GM18861 (cell line): ENCODE results near the gene PLPP7.

Experiments
- ATAC-seq: cut with Tn5 transposase; IDR thresholded peaks from one replicate; pipeline ENCODE4 v1.9.1; 2021; ENCODE audit not compliant: unreplicated experiment

The PLPP7 gene

DNA sequence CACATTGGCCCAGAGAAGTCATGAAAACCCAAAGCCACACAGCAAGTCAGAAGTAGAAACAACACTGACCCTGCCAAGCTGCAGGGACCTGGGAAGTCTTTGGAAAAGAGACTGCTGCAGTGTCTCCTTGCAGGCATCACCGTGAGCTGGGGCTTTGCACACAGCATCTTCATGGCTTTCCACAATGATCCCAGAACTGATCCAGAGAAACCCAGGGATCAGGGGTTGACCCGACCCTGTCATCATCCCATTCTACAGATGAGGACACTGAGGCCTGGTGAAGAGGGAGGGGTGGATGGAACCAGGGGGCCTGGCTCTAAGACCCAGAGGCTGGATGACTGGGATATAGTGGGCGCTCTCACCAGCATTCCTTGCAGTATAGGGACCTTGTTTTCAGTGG, 8.9 kb upstream of the PLPP7 start:
- no peak for ATAC-seq

DNA sequence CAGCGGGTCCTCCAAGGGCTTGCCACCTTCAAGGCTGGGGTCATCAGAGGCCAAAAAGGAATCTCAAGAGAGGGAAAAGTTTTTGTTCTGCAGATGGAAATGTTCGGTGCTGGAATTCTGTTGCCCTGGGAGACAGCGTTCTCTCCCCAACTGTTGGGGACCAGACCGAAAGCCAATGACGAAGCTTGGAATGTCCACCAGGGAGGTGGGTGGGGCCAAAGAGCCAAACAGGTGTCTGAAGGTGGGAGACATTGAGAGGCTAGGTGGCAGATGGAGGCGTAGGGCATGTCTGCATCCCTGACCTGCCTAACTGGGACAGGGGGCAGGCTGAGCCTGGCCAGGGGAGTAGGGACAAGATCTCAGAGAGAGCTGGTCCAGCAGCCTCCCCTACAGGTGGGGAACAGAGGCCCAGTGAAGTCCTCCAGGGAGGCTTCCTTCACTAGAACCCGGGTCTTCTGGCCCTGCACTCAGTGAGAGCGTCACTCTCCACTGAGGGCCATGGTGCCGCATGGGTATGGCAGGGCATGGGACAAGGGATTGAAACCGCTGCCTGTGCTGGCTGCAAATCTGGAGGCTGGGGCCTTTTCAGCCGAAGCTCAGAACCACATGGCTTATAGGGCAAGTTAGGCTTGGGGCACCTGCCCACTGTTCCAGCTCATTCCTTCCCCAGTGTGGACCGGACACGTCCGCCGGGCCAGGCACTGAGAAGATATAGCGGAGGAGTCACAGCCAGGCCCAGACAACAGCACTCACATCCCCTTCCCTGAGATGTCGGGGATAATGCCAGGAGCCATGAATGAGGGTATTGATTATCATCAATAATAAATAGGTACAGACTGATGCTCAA, 8.2 kb upstream of the PLPP7 start:
- no peak for ATAC-seq

DNA sequence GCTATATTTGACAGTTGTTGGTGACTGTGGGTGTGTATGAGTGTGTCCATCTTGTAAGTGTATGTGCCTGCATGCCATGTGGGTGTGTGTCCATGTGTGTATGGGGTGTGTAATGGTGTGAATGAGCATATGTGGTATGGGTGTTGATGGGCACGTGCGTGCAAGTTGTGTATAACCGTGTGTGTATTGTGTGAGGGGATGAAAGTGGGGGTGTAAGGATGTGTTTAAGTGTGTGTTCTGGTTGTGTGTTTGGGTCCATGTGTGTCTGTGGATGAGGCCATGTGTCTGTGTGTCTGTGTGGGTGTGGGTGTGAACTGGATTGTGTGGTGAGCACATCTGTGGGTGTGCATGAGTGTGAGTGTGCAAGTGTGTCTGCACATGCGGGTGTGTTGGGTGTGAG, 7.3 kb upstream of the PLPP7 start:
- ATAC-seq = no peak

DNA sequence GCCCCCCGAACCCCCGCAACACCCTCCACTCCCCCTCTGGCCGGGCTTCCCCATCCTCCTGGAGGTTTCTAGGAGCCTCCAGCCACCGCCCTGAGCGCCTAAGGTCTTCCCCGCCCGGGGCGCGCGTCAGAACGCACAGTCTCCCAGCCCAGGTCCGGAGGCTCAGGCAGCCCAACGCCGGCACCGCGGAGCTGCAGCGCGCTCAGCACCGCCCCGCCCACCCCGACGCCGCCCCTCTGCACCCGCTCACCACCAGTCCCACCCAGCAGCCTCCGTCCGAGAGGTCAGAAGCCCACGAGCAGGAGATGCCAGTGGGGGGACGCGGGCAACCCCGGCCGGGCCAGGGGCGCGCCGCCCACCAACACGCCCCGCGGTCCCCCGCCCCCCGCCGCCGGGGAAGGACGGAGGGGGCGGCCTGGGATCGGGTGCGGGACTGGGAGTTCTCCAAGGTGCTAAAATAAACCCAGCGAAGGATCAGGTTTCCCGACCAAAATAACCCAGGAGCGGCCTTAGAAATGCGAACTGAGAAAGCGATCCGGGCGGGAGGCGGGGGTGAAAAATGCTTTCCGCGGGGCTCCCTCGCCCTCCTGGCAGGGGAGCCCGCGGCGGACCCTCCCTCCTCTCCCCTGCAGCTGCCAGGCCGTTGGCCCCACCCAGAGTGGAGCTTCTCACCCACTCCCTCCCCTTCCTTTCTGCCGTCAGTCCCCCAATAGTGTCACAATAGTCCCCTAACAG, 6.7 kb upstream of the PLPP7 start:
- ATAC-seq = no peak

DNA sequence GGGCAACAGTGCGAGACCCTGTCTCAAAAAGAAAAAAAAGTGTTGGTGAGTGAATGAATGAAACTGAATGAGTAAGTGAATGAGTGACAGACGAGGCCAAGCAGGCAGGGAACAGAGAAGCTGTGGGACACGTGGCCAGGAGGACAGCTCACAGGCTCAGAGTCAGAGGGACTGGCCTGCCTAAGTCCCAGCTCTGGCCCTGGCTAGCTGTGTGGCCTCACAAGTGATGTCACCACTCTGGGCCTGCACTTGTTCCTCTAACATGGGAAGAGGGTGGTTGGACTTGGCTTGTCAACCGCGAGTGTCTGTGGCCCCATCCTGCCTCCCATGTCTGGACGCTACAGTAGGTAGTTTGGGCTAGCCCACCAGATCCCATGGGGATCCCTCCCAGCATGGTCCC, 4.7 kb upstream of the PLPP7 start:
- ATAC-seq = no peak

DNA sequence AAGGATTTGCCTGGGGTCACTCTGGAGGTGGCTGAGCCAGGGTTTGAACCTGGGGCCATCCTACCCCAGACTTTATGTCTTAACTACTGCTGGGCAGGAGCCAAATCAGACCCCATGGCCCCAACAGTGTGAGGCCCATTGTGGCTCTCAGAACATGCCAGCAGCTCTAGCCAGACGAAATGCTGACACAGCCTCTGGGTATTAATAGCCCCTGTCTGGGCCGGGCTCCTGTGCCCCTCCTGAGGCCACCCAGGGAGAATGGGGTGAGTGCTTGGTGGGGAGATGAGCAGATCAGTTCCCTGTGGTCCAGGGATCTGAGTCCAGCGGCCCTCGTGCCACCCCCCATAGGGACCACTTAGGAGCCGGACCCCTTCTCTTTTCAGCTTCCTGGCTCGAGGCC, 2.2 kb upstream of the PLPP7 start:
- no peak for ATAC-seq

DNA sequence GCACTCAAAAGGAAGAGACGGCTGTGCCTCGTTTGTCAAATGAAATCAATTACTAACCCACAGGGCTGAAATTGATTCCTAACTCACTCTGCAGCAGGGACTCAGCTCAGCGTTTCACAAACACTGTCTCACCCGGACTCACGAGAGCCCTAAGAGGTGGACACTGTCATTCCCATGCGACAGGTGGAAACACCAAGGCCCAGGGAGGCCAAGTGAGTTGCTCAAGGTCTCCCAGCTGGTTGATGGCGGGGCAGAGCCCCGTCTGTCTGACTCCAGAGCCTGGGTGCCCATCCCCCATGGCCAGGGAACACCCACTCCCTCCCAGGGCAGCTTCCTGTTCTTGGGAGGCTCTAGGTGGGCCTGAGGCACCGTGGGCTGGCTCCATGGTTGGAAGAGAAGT, 1.3 kb upstream of the PLPP7 start:
- ATAC-seq = no peak

DNA sequence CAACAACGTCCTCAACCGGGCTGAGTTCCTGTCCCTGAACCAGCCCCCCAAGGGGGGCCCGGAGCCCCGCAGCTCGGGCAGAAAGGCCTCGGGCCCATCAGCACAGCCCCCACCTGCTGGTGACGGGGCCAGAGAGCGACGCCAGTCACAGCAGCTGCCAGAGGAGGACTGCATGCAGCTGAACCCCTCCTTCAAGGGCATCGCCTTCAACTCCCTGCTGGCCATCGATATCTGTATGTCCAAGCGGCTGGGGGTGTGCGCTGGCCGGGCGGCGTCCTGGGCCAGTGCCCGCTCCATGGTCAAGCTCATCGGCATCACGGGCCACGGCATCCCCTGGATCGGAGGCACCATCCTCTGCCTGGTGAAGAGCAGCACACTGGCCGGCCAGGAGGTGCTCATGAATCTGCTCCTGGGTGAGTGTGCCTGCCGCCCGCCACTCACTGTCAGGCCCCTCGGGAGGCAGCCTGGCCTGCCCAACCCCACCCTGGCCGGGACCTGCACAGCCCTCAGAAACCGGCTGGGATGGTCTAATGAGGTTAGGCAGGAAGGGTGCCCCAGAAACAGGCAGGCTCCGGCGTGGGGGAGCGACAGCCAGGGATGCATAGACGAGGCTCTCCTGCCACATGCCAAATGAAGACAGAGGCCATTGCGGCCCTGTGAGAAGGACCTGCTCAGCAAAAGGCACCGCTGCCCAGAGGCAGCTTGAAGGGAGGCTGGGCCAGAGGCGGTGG, 678 bp downstream of the PLPP7 start:
- no peak for ATAC-seq

DNA sequence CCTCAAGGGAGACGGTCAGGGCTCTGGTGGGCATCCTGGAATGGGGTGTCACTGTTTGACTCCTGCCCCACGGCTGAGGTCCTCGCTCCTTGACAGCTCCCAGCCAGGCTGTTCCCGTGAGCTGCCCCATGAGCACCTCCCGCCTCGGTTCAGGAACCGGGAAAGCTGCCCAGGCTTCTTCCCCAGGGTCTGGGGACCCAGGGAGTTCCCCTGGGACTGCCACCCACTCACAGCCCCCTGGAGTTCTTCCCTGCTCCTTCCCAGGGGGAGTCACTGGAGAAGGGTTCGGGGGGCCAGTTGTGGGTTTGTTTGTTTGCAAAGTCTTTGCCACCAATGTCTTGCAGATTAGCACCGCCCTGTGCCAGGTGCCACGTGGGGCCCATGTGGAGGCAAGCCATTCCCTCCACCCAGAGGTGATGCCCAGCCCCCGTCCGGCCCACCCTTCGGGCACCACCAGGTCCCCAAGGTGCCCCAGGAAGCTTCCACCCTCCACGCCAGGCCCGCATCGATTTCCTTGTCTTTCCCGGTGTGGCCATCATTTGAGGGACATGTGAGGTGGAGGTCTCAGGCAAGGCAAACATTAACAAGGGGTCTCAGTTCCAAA, 1.3 kb downstream of the PLPP7 start:
- no peak for ATAC-seq

DNA sequence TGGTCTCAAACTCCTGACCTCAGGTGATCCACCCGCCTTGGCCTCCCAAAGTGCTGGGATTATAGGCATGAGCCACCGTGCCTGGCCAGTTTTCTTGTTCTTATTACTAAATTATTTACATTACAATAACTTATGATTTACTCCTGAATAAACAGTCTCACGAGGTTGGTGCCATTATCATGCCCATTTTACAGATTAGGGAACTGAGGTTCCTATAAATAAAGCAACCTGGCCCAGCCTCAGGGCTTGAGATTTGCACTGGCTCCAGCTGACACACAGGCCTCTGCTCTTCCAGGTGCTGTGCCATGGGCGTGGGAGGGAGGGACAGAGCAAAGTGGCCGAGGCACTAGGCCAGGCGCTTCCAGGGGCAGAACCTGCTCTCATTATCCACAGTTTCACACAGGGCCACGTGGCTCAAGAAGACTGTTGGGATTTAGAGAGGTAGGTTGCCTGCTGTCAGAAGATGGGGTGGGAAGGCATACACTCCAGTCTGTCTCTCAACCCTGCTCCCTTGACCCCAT, 2.3 kb downstream of the PLPP7 start:
- no peak for ATAC-seq

DNA sequence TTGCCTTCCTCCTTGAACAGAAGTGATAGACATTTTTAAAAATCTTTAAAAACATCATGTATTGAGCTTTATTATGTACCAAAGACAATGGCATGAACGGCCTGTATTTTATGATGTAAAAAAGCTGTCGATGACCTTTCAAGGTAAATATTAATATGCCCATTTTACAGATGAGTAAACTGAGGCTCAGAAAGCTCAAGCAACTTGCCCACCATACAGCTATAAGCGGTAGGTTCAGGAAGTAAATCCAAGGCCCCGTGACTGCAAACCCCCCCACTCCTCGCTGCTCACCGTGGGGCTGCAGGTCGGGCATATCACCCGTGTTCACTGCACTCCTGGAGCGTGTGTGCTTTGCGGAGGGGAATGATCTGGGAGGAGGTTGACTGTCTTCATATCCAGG, 3.4 kb downstream of the PLPP7 start:
- no peak for ATAC-seq

DNA sequence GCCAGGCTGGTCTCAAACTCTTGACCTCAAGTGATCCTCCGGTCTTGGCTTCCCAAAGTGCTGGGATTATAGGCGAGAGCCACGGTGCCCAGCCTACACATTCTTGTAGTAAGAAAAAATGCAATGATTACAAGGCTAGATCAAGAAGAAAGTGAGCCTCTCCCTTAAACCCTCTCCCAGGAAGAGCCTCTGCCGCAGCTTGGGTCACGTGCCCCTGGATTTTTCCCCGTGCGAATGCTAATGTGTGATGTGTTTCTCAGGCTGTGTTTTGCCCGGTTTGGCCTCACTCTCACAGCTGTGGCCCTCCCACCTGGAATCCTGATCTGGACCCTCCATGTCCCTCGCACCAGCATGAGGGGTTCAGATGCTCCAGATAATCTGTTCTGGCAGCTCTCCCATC, 6.9 kb downstream of the PLPP7 start:
- no peak for ATAC-seq

DNA sequence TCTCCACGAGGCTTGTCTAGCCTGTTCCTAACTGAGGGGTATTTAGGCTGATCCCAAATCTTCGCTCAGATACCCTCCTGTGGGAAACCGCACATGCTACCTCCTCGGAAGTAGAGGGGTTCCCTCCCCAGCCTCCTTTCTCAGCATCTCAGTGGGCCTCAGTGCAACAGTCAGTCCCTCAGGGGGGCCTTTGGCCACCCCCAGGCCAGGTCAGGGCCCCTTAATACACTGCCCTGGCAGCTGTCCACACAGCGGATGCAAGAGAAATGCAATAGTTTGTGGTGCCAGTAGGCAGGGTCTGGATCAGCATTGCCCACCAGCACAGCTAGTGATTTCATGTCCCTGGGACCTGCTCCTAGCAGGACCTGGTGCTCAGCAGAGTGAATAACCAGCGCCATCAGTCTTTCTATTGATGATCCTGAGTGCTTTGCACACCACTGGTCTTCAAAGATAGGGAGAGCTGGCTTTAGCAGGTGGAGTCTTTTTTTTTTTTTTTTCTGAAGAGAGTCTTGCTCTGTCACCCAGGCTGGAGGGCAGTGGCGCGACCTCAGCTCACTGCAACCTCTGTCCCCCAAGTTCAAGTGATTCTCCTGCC, 7.5 kb downstream of the PLPP7 start:
- ATAC-seq = no peak

DNA sequence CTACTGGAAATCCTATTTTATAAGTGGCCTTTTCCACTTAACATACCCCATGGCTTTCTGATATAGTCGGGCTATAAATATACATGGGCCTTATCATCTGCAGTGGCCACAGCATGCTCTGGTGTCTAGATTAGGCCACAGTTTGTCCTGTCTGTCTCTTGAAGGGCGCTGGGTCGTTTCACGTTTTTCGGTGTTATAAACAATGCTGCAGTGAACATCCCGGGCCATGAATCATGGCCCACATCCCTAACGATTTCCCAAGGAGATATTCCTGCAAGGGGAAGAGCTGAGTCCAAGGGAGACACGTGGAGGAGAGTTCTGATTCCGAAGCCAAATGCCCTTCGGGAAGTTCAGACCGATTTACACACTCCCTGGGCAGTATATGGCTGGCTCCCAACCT, 8.4 kb downstream of the PLPP7 start:
- no peak for ATAC-seq

DNA sequence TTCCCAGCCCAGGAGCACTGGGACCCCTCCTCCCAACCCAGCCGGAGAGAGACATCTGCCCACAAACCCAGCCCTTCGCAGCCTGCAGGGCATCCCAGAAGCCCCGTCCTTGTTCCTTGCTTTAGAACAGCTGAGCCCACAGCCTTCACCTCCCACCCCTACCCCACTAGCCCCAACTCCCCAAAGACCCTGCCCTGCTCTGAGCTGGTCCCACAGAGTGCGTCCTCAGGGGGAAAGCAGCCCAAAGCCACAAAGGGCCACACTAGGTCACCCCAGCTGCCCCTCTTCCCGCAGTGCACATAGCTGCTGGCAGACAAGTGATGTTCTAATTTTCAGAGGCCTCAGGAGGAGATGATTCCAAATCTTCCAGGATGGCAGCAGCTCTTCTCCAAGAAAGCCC, 8.8 kb downstream of the PLPP7 start:
- ATAC-seq = no peak

DNA sequence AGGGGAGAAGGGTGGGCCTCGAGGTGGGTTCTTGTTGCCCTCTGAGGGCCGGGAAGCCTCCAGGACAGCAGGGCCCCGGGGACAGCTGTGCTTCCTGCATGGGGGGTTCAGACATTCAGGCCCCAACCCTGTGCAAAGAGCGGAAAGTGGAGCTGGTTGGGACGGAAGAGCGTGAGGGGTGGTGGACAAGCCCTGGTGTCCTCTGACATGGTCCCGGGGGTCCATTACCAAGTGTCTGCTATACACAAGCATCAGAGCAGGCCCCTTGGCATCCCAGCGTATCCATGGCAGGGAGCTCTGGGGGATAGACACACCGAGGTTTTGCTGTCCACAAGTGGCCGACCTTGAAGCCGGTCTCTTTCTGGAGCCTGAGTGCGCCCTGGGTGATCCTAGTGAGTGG, 9.3 kb downstream of the PLPP7 start:
- no peak for ATAC-seq

DNA sequence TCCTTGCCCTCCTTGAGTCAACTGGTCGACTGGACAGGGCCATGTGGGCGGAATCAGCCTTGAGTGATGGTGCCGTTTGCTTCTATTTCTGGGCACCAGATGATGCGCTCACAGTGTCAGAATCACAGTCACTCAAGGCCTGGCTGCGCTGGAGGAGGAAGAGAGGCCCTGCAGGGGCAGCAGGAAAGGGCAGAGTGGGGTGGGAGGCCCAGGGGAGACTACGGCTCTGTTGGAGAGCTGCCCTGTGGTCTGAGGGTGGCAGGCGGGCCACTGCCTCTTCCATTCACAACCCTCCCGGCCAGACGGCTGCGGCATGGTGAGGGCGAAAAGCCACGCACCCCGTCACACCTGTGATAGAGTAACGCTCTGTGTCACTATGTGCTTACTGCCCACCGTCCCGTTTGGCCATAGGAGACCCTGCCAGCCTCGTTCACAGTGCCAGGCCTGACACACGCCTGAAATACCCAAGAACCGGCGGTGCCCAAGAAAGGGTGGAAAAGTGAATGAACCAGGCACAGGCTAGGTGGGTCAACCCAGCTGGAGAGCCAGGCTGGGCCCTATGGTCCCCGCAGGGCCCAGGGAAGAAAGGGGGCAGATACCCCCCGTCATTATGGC, 9.9 kb downstream of the PLPP7 start:
- no peak for ATAC-seq

DNA sequence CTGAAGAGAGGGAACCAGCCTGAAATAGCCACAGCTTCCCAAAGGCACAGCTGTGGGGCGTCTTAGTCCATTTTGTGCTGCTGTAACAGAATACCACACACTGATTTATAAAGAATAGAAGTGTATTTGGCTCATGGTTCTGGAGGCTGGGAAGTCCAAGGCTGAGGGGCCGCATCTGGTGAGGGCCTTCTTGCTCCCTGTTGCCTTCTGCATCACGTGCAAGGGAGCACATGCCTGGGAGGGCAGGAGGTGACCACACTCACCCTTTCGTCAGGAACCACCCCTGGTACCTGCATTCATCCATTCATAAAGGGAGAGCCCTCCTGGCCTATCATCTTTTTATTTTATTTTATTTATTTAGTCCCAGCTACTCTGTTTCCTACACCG, 10.4 kb downstream of the PLPP7 start:
- no peak for ATAC-seq

DNA sequence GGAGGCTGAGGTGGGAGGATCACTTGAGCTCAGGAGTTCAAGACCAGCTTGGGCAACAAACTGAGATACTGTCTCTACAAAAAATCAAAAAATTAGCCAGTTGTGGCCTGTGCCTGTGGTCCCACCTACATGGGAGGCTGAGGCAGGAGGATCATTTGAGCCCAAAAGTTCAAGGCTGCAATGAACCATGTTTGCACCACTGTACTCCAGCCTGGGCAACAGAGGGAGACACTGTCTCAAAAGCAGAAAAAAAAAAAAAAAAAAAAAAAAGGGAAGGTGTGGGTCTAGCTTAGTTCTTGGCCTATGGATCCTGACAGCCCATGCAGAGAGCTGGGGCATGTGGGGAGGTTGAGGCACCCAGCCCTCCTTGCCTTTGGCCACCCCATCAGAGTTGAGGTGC, 10.9 kb downstream of the PLPP7 start:
- no peak for ATAC-seq

DNA sequence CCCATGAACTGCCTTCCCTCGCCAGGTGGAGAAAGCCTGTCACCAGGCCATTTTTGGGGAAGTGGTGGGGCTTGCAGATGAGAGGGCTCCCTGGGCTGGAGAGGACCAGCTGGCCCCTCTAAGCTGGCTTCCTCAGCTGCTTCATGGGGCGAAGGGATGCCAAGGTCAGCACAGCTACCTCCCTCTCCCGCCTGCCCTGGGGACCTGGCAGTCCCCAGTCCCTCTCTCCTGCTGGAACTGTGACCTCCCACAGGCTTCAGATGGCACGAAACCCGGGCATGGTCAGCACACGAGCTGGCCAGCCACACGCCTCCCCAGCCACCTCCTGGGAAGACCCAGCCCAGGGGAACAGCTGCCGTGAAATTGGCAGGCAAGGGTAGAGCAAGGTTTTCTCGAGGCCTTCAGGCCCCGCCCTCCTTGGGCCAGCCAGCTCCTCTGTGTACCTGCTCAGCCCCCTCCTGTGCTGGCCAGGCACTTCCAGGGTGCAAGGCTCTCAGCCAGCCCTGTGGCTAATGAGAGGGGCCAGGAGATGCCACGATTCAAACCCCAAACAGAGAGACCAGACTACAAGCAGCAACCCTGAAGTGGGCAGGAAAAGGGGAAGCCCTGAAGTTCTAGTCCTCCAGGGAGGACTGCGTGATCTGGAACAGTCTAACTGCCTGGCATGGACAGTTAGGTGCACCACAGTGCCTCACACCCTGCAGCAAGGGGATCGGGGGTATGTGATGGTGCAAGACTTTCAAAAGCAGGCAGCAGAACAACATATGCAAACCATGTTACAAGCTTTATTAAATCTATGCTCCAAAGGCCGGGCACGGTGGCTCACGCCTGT, 12.9 kb downstream of the PLPP7 start:
- ATAC-seq = no peak
